Renal pelvis (tissue), 4 donors: ENCODE results near the gene TJP2. TPM values are rescaled to one million over a fixed set of nuclear protein-coding genes. Genes with fewer than 3 reads are reported as not detected.
"Not testable (repeated sequence)": the region's sequence is repeated elsewhere in the genome, so short reads cannot be mapped to it uniquely, and the experiment has no call there.

Experiments
- DNase-seq: peaks from one replicate; pipeline ENCODE4 v3.0.0-alpha.2; 2013
- polyA plus RNA-seq, 3 donors: library from polyadenylated mRNA; unstranded; fragments of 120-200 nt; gene quantifications; one replicate each; pipeline ENCODE4 v1.2.1, GENCODE V29; 2013; ENCODE audit not compliant: insufficient read length in 3 of 3

The TJP2 gene
- polyA plus RNA-seq, 3 donors: 78.1 to 104 (median 101) TPM

- DNase-seq: no peak
Observed at GRCh38 chr9:69155341-69156030, 18.6 kb upstream of the TJP2 start.

- no peak for DNase-seq
Observed at GRCh38 chr9:69157751-69158466, 16.2 kb upstream of the TJP2 start.

GRCh38 chr9:69158471-69158870 lies 15.6 kb upstream of the TJP2 start:
- DNase-seq: no peak

GRCh38 chr9:69164573-69164972 lies 9.5 kb upstream of the TJP2 start:
- not testable (repeated sequence) for DNase-seq

GRCh38 chr9:69165581-69165980 lies 8.5 kb upstream of the TJP2 start:
- no peak for DNase-seq

GRCh38 chr9:69168709-69169217 lies 5.3 kb upstream of the TJP2 start:
- no peak for DNase-seq

- DNase-seq: no peak
Observed at GRCh38 chr9:69170231-69170630, 3.8 kb upstream of the TJP2 start.

- no peak for DNase-seq
Observed at GRCh38 chr9:69171049-69171448, 3.0 kb upstream of the TJP2 start.

GRCh38 chr9:69171517-69171916 lies 2.6 kb upstream of the TJP2 start:
- DNase-seq: no peak

- DNase-seq: no peak
Observed at GRCh38 chr9:69172895-69173294, 1.2 kb upstream of the TJP2 start.

GRCh38 chr9:69173497-69173890 lies 583 bp upstream of the TJP2 start:
- no peak for DNase-seq

GRCh38 chr9:69174616-69175463 lies 763 bp downstream of the TJP2 start:
- no peak for DNase-seq

GRCh38 chr9:69175486-69175885 lies 1.4 kb downstream of the TJP2 start:
- DNase-seq: no peak

- DNase-seq: no peak
Observed at GRCh38 chr9:69176471-69177171, 2.5 kb downstream of the TJP2 start.

- no peak for DNase-seq
Observed at GRCh38 chr9:69178583-69179011, 4.5 kb downstream of the TJP2 start.

- DNase-seq: no peak
Observed at GRCh38 chr9:69179037-69179436, 5.0 kb downstream of the TJP2 start.

GRCh38 chr9:69180200-69180599 lies 6.1 kb downstream of the TJP2 start:
- DNase-seq: no peak

GRCh38 chr9:69180670-69181069 lies 6.6 kb downstream of the TJP2 start:
- DNase-seq: no peak

GRCh38 chr9:69181908-69182353 lies 7.9 kb downstream of the TJP2 start:
- DNase-seq: no peak

- no peak for DNase-seq
Observed at GRCh38 chr9:69184266-69184665, 10.2 kb downstream of the TJP2 start.

- DNase-seq: no peak
Observed at GRCh38 chr9:69186841-69187611, 12.9 kb downstream of the TJP2 start.
